ENCODE results near the gene SEMA6C.
"Not testable (repeated sequence)": the region's sequence is repeated elsewhere in the genome, so short reads cannot be mapped to it uniquely, and the experiment has no call there.

SEMA6C gene

DNA sequence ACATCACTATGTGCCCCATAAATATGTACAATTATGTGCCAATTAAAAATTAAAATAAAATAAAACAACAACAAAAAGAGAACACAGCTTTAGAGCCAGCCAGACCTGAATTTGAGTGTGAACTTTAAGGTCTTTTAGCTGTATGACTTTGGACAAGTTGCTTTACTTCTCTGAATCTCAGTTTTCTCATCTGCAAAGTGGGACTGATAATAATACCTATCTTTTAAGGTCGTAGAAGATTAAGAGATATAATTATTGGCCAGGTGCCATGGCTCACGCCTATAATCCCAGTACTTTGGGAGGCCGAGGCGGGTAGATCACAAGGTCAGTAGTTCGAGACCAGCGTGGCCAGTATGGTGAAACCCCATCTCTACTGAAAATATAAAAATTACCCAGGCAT, 46.9 kb upstream of the SEMA6C start:
- no CpG with 5 or more reads among the region's 6 CpGs for whole genome bisulfite sequencing, 2 donors (ENCODE audit: extremely low coverage in 2 of 2, insufficient read length in 2 of 2, insufficient replicate concordance in 1 of 2)
- Histone ChIP-seq H3K4me3 (ENCODE audit: low read length in 2 of 2) (no peak overlapping the region), H2AFZ (ENCODE audit: low read length) (no peak overlapping the region), H3K18ac (ENCODE audit: low read length) (no peak overlapping the region), H3K4me1 (ENCODE audit: control insufficient read depth in 2 of 2, insufficient read depth in 1 of 2, low read depth in 1 of 2, low read length in 2 of 2) (peaks cover 0 to 7% of the 10 kb centered on the region in 2 donors), H2BK5ac (ENCODE audit: low read length) (no peak overlapping the region), H3K27ac (replicated peaks; ENCODE audit: low read length) (no peak overlapping the region), H3K36me3 (replicated peaks in 1 of 2; ENCODE audit: control insufficient read depth in 2 of 2, insufficient read depth in 2 of 2, low read length in 2 of 2) (peaks cover 0 to 2% of the 10 kb centered on the region in 2 donors), H2BK15ac (ENCODE audit: low read length) (no peak overlapping the region), H2BK120ac (ENCODE audit: low read depth, low read length) (no peak overlapping the region), H3K4ac (ENCODE audit: low read length) (no peak overlapping the region), H2AK5ac (ENCODE audit: low read depth, low read length) (no peak overlapping the region), H3K79me1 (ENCODE audit: low read depth, low read length) (no peaks in the 10 kb centered on the region), H3K27me3 (ENCODE audit: control insufficient read depth in 3 of 3, insufficient read depth in 3 of 3, low read depth in 1 of 3, low read length in 3 of 3) (no peaks in the 10 kb centered on the region), H3K14ac (ENCODE audit: low read length) (no peak overlapping the region), H4K91ac (ENCODE audit: low read depth, low read length, poor library complexity) (no peak overlapping the region), H3K23ac (ENCODE audit: low read depth, low read length, poor library complexity) (no peak overlapping the region), H4K8ac (ENCODE audit: low read depth, low read length) (no peak overlapping the region), H3K4me2 (ENCODE audit: insufficient read depth, low read length, poor library complexity, severe bottlenecking) (no peak overlapping the region), H3K9me3 (replicated peaks in 1 of 2; ENCODE audit: control insufficient read depth in 2 of 2, insufficient read depth in 1 of 2, low read depth in 1 of 2, low read length in 2 of 2) (no peaks in the 10 kb centered on the region), H3K9ac (ENCODE audit: low read depth, low read length, poor library complexity) (no peak overlapping the region), H2BK12ac (ENCODE audit: low read length) (no peak overlapping the region)
- DNase-seq (ENCODE audit: low spot score): no peak

DNA sequence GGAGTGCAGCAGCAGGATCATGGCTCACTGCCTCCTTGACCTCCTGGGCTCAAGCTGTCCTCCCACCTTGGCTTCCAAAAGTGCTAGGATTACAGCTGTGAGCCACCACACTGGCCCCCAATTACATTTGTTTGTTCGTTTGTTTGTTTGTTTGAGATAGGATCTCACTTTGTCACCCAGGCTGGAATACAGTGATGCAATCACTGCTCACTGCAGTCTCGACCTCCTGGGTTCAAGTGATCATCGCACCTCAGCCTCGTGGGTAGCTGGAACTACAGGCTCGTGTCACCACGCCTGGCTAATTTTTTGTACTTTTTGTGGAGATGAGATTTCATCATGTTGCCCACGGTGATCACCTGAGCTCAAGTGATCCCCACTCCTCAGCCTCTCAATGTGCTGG, 45.6 kb upstream of the SEMA6C start:
- Histone ChIP-seq H2AFZ (ENCODE audit: low read length) (no peak overlapping the region), H3K14ac (ENCODE audit: low read length) (no peak overlapping the region), H2BK120ac (ENCODE audit: low read depth, low read length) (no peak overlapping the region), H2AK5ac (ENCODE audit: low read depth, low read length) (no peak overlapping the region), H3K4ac (ENCODE audit: low read length) (no peak overlapping the region), H3K23ac (ENCODE audit: low read depth, low read length, poor library complexity) (no peak overlapping the region), H2BK15ac (ENCODE audit: low read length) (no peak overlapping the region), H3K4me2 (ENCODE audit: insufficient read depth, low read length, poor library complexity, severe bottlenecking) (no peak overlapping the region), H3K36me3 (replicated peaks in 1 of 2; ENCODE audit: control insufficient read depth in 2 of 2, insufficient read depth in 2 of 2, low read length in 2 of 2) (peaks cover 0 to 4% of the 10 kb centered on the region in 2 donors), H3K4me3 (ENCODE audit: low read length in 2 of 2) (no peak overlapping the region), H3K27me3 (ENCODE audit: control insufficient read depth in 3 of 3, insufficient read depth in 3 of 3, low read depth in 1 of 3, low read length in 3 of 3) (no peaks in the 10 kb centered on the region), H3K9ac (ENCODE audit: low read depth, low read length, poor library complexity) (no peak overlapping the region), H3K18ac (ENCODE audit: low read length) (no peak overlapping the region), H3K27ac (replicated peaks; ENCODE audit: low read length) (no peak overlapping the region), H3K9me3 (replicated peaks in 1 of 2; ENCODE audit: control insufficient read depth in 2 of 2, insufficient read depth in 1 of 2, low read depth in 1 of 2, low read length in 2 of 2) (no peaks in the 10 kb centered on the region), H2BK12ac (ENCODE audit: low read length) (no peak overlapping the region), H4K91ac (ENCODE audit: low read depth, low read length, poor library complexity) (no peak overlapping the region), H4K8ac (ENCODE audit: low read depth, low read length) (no peak overlapping the region), H3K4me1 (ENCODE audit: control insufficient read depth in 2 of 2, insufficient read depth in 1 of 2, low read depth in 1 of 2, low read length in 2 of 2) (peaks cover 0 to 5% of the 10 kb centered on the region in 2 donors), H3K79me1 (ENCODE audit: low read depth, low read length) (no peaks in the 10 kb centered on the region), H2BK5ac (ENCODE audit: low read length) (no peak overlapping the region)
- DNase-seq (ENCODE audit: low spot score): no peak
- no CpG with 5 or more reads among the region's 7 CpGs for WGBS, 2 donors (ENCODE audit: extremely low coverage in 2 of 2, insufficient read length in 2 of 2, insufficient replicate concordance in 1 of 2)

DNA sequence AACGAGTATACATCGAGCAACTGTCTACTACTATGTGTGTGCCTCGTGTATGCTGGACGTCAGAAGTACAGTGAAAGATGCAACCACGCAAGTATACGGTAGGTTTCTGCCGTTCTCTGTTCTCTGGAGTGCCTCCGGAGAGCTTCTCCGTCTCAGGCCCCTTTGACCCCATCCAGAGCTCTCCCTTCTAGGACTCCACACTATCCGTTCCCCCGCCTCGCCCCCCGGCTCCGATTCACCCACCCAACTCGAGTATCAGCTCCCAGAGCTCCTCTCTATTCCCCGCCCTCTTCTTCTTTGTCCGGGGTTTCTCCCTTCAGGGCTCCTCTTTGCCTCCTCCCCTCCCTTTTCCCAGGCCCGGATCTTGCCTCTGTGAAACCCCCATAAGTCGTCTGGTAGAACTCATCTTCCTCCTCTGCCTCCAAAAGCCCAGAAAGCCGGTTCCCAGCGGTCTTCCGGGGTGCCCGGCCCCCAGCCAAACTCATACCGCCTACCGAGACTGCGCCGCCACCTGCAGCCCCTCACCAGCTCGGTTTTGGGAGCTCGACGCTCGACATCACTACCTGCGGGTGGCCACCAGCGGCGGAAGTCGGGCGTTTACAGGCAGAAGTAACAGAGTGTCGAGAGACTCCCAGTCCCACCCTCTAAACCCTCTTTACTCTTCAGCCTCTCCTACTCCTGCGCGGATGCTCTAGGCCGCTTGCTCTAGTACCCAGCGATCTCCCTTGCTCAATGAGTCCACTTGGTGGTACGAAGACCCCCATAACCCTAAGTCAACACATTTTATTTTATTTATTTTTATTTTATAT, 43.4 kb upstream of the SEMA6C start, which contains the start of gene VPS72:
VPS72 (minus strand) TSS at position 561 of the 809 bp plus-strand sequence; CDS start at position 485, 76 bp downstream.
- Histone ChIP-seq H2BK12ac (ENCODE audit: low read length) (no peak within 1 kb of the TSS), H2AK5ac (ENCODE audit: low read depth, low read length) (no peak within 1 kb of the TSS), H3K4ac (ENCODE audit: low read length) (no peak within 1 kb of the TSS), H3K27ac (replicated peaks; ENCODE audit: low read length) (peak within 1 kb of the TSS; percentile 81), H3K9me3 (replicated peaks in 1 of 2; ENCODE audit: control insufficient read depth in 2 of 2, insufficient read depth in 1 of 2, low read depth in 1 of 2, low read length in 2 of 2) (no peaks in the 10 kb centered on the region), H4K8ac (ENCODE audit: low read depth, low read length) (no peak within 1 kb of the TSS), H3K36me3 (replicated peaks in 1 of 2; ENCODE audit: control insufficient read depth in 2 of 2, insufficient read depth in 2 of 2, low read length in 2 of 2) (peaks cover 7 to 24% of the 10 kb centered on the region in 2 donors), H3K14ac (ENCODE audit: low read length) (no peak within 1 kb of the TSS), H3K23ac (ENCODE audit: low read depth, low read length, poor library complexity) (peak within 1 kb of the TSS; percentile 37), H3K4me3 (ENCODE audit: low read length in 2 of 2) (peak within 1 kb of the TSS; percentile 77 to 93), H3K18ac (ENCODE audit: low read length) (peak within 1 kb of the TSS; percentile 94), H3K4me2 (ENCODE audit: insufficient read depth, low read length, poor library complexity, severe bottlenecking) (peak within 1 kb of the TSS; percentile 41), H2AFZ (ENCODE audit: low read length) (peak within 1 kb of the TSS; percentile 94), H3K27me3 (ENCODE audit: control insufficient read depth in 3 of 3, insufficient read depth in 3 of 3, low read depth in 1 of 3, low read length in 3 of 3) (no peaks in the 10 kb centered on the region), H2BK15ac (ENCODE audit: low read length) (no peak within 1 kb of the TSS), H2BK120ac (ENCODE audit: low read depth, low read length) (no peak within 1 kb of the TSS), H3K4me1 (ENCODE audit: control insufficient read depth in 2 of 2, insufficient read depth in 1 of 2, low read depth in 1 of 2, low read length in 2 of 2) (peaks cover 0 to 5% of the 10 kb centered on the region in 2 donors), H2BK5ac (ENCODE audit: low read length) (no peak within 1 kb of the TSS), H3K79me1 (ENCODE audit: low read depth, low read length) (no peaks in the 10 kb centered on the region), H3K9ac (ENCODE audit: low read depth, low read length, poor library complexity) (peak within 1 kb of the TSS; percentile 85), H4K91ac (ENCODE audit: low read depth, low read length, poor library complexity) (no peak within 1 kb of the TSS)
- DNase-seq (ENCODE audit: low spot score): peak; percentile 76
- WGBS, 2 donors (ENCODE audit: extremely low coverage in 2 of 2, insufficient read length in 2 of 2, insufficient replicate concordance in 1 of 2): no CpG with 5 or more reads among the region's 42 CpGs

DNA sequence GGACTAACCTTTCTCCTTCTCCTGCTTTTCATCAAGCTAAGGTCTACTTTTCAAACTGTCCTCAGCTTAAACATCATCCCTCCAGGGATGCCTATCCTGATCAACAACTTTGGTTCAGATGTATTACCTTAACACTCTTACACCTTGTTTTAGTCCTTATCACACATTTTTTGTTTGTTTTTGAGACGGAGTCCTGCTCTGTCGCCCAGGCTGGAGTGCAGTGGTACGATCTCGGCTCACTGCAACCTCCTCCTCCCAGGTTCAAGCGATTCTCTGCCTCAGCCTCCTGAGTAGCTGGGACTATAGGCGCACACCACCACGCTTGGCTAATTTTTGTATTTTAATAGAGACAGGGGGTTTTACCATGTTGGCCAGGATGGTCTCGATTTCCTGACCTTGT, 42.2 kb upstream of the SEMA6C start:
- H3K4me2 ChIP-seq (ENCODE audit: insufficient read depth, low read length, poor library complexity, severe bottlenecking): peak overlapping the region; percentile 41
- not testable (repeated sequence) for H4K8ac ChIP-seq (ENCODE audit: low read depth, low read length); H2BK120ac ChIP-seq (ENCODE audit: low read depth, low read length); H3K79me1 ChIP-seq (ENCODE audit: low read depth, low read length); DNase-seq (ENCODE audit: low spot score); H3K27me3 ChIP-seq (ENCODE audit: control insufficient read depth in 3 of 3, insufficient read depth in 3 of 3, low read depth in 1 of 3, low read length in 3 of 3); H3K9me3 ChIP-seq (replicated peaks in 1 of 2; ENCODE audit: control insufficient read depth in 2 of 2, insufficient read depth in 1 of 2, low read depth in 1 of 2, low read length in 2 of 2); H2BK12ac ChIP-seq (ENCODE audit: low read length); H3K4ac ChIP-seq (ENCODE audit: low read length); H3K9ac ChIP-seq (ENCODE audit: low read depth, low read length, poor library complexity); H4K91ac ChIP-seq (ENCODE audit: low read depth, low read length, poor library complexity); H3K23ac ChIP-seq (ENCODE audit: low read depth, low read length, poor library complexity); H3K4me1 ChIP-seq (ENCODE audit: control insufficient read depth in 2 of 2, insufficient read depth in 1 of 2, low read depth in 1 of 2, low read length in 2 of 2); H3K18ac ChIP-seq (ENCODE audit: low read length); H2AK5ac ChIP-seq (ENCODE audit: low read depth, low read length); H2AFZ ChIP-seq (ENCODE audit: low read length); H3K27ac ChIP-seq (replicated peaks; ENCODE audit: low read length); H2BK15ac ChIP-seq (ENCODE audit: low read length); H2BK5ac ChIP-seq (ENCODE audit: low read length); H3K14ac ChIP-seq (ENCODE audit: low read length)
- H3K36me3 ChIP-seq (replicated peaks in 1 of 2; ENCODE audit: control insufficient read depth in 2 of 2, insufficient read depth in 2 of 2, low read length in 2 of 2): peaks cover 12 to 35% of the 10 kb centered on the region in 2 donors
- H3K4me3 ChIP-seq (ENCODE audit: low read length in 2 of 2): peak overlapping the region in 1 of 2 donors; percentile 77
- no CpG with 5 or more reads among the region's 8 CpGs for WGBS, 2 donors (ENCODE audit: extremely low coverage in 2 of 2, insufficient read length in 2 of 2, insufficient replicate concordance in 1 of 2)

All from neuronal stem cell (in vitro differentiated cells).